ENCODE results near the gene ERLIN1. TPM values are rescaled to one million over a fixed set of nuclear protein-coding genes. Genes with fewer than 3 reads are reported as not detected.

ERLIN1 gene
- total and polyA plus RNA-seq, 4 donors, result 5.8 to 38.1 (median 27.3) TPM

DNA sequence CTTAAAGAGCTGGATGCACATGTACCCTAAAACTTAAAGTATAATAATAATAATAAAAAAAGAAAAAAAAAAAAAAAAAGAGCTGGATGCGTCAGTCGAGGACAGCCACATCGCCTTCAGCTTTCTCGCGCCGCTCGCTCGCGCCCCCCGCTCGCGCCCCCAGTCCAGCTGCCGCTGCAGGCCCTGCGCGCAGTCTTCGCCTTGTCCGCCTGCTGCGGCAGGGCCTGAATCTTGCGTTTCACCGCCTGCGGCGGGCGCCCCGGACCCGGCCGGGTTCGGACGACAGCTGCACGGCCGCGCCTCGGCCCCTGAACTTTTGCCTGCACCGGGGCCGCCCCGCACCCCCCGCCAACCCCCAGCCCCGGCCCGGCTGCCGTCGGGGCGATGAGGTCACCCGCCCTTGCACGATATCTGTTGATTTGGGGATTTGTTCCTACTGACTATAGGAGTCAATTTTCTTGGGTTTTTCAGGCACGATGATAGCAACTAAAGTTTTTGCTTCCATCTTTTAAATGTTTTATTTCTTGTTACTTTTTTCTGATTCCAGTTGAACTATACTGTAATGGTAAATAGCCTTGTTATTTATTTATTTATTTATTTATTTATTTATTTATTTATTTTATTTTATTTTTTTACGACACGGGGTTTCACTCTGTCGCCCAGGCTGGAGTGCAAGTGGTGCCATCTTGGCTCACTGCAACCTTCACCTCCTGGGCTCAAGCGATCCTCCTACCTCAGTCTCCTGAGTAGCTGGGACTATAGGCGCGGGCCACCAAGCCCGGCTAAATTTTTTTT is 70.7 kb downstream of the ERLIN1 start:
- no peaks in the 10 kb centered on the region for H3K36me3 ChIP-seq (ENCODE audit: control insufficient read depth in 4 of 4, insufficient read depth in 4 of 4, low read length in 4 of 4)
- DNase-seq (peak; percentile 45 to 53 (median 48)), ATAC-seq (ENCODE audit: insufficient read depth, low FRiP score) (no peak)
- WGBS, 2 donors, result 22 to 30% methylated on average over 47 to 51 of the region's 51 CpGs
- no peak overlapping the region for H3K27ac ChIP-seq (ENCODE audit: low read depth in 1 of 2, low read length in 1 of 2)
- no peak overlapping the region for H3K4me3 ChIP-seq
- H3K9me3 ChIP-seq (ENCODE audit: control insufficient read depth in 4 of 4, insufficient read depth in 3 of 4, low read length in 3 of 4), result peaks cover 0 to 2% (median 0%) of the 10 kb centered on the region in 4 donors
- TF ChIP-seq, protein P1, sequence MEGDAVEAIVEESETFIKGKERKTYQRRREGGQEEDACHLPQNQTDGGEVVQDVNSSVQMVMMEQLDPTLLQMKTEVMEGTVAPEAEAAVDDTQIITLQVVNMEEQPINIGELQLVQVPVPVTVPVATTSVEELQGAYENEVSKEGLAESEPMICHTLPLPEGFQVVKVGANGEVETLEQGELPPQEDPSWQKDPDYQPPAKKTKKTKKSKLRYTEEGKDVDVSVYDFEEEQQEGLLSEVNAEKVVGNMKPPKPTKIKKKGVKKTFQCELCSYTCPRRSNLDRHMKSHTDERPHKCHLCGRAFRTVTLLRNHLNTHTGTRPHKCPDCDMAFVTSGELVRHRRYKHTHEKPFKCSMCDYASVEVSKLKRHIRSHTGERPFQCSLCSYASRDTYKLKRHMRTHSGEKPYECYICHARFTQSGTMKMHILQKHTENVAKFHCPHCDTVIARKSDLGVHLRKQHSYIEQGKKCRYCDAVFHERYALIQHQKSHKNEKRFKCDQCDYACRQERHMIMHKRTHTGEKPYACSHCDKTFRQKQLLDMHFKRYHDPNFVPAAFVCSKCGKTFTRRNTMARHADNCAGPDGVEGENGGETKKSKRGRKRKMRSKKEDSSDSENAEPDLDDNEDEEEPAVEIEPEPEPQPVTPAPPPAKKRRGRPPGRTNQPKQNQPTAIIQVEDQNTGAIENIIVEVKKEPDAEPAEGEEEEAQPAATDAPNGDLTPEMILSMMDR (IDR thresholded peaks at IDR 0.05; ENCODE audit: control extremely low read depth, extremely low read depth), result no peak
- H3K9ac ChIP-seq (ENCODE audit: insufficient read depth in 1 of 2, low read length in 2 of 2), result no peak overlapping the region
- H3K4me1 ChIP-seq (ENCODE audit: control insufficient read depth in 5 of 5, insufficient read depth in 5 of 5, low read length in 5 of 5), result no peaks in the 10 kb centered on the region
- no peaks in the 10 kb centered on the region for H3K27me3 ChIP-seq (ENCODE audit: control insufficient read depth in 3 of 3, insufficient read depth in 3 of 3, low read length in 2 of 3)

DNA sequence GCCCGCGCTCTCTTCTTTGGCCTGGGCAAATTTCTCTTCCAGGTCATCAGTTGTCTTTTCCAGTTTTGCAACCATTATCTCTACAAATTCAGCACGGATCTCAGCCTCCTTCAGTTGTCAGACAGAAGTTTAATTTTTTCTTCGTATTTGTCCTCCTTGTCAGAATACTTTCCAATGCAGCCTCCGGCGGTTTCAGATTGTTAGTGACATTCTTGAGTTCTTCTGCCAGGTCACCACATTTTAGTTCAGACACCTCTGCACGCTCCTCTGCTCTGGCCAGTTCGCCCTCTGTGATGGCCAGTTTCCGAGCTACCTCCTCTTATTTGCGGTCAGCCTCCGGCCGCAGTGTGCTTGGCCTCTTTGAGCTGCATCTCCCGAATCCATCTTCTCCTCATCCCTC is 71.4 kb downstream of the ERLIN1 start:
- no peak for ATAC-seq (ENCODE audit: insufficient read depth, low FRiP score)
- no peaks in the 10 kb centered on the region for H3K4me1 ChIP-seq (ENCODE audit: control insufficient read depth in 5 of 5, insufficient read depth in 5 of 5, low read length in 5 of 5)
- no peak overlapping the region for H3K4me3 ChIP-seq
- TF ChIP-seq, protein P1 (IDR thresholded peaks at IDR 0.05; ENCODE audit: control extremely low read depth, extremely low read depth), result no peak
- WGBS, 2 donors, result 88 to 93% methylated on average over 13 of the region's 13 CpGs
- no peaks in the 10 kb centered on the region for H3K27me3 ChIP-seq (ENCODE audit: control insufficient read depth in 3 of 3, insufficient read depth in 3 of 3, low read length in 2 of 3)
- no peaks in the 10 kb centered on the region for H3K36me3 ChIP-seq (ENCODE audit: control insufficient read depth in 4 of 4, insufficient read depth in 4 of 4, low read length in 4 of 4)
- no peak for DNase-seq
- H3K9me3 ChIP-seq (ENCODE audit: control insufficient read depth in 4 of 4, insufficient read depth in 3 of 4, low read length in 3 of 4), result peaks cover 0 to 2% (median 0%) of the 10 kb centered on the region in 4 donors
- H3K9ac ChIP-seq (ENCODE audit: insufficient read depth in 1 of 2, low read length in 2 of 2), result no peak overlapping the region
- H3K27ac ChIP-seq (ENCODE audit: low read depth in 1 of 2, low read length in 1 of 2), result no peak overlapping the region

DNA sequence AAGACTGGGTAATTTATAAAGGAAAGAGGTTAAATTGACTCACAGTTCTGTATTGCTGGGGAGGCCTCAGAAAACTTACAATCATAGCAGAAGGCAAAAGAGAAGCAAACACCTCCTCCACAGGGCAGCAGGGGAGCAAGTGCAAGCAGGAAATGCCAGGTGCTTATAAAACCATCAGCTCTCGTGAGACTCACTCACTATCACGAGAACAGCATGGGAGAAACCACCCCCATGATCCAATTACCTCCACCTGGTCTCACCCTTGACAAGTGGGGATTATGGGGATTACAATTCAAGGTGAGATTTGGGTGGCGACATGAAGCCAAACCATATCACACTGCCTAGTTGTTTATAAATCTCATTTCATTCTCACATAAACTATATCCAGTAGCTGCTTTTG is 76.2 kb downstream of the ERLIN1 start:
- DNase-seq (no peak), ATAC-seq (ENCODE audit: insufficient read depth, low FRiP score) (no peak)
- Histone ChIP-seq H3K4me3 (no peak overlapping the region), H3K9me3 (ENCODE audit: control insufficient read depth in 4 of 4, insufficient read depth in 3 of 4, low read length in 3 of 4) (no peaks in the 10 kb centered on the region), H3K27me3 (ENCODE audit: control insufficient read depth in 3 of 3, insufficient read depth in 3 of 3, low read length in 2 of 3) (no peaks in the 10 kb centered on the region), H3K9ac (ENCODE audit: insufficient read depth in 1 of 2, low read length in 2 of 2) (no peak overlapping the region), H3K27ac (ENCODE audit: low read depth in 1 of 2, low read length in 1 of 2) (no peak overlapping the region), H3K36me3 (ENCODE audit: control insufficient read depth in 4 of 4, insufficient read depth in 4 of 4, low read length in 4 of 4) (no peaks in the 10 kb centered on the region), H3K4me1 (ENCODE audit: control insufficient read depth in 5 of 5, insufficient read depth in 5 of 5, low read length in 5 of 5) (no peaks in the 10 kb centered on the region)
- TF ChIP-seq, protein P1 (IDR thresholded peaks at IDR 0.05; ENCODE audit: control extremely low read depth, extremely low read depth), result no peak
- 36 to 39% methylated on average over 3 of the region's 3 CpGs for WGBS, 2 donors
